Measurements from ENCODE around the gene CCDC74A.
"Not testable (repeated sequence)": the region's sequence is repeated elsewhere in the genome, so short reads cannot be mapped to it uniquely, and the experiment has no call there.

CCDC74A gene

DNA sequence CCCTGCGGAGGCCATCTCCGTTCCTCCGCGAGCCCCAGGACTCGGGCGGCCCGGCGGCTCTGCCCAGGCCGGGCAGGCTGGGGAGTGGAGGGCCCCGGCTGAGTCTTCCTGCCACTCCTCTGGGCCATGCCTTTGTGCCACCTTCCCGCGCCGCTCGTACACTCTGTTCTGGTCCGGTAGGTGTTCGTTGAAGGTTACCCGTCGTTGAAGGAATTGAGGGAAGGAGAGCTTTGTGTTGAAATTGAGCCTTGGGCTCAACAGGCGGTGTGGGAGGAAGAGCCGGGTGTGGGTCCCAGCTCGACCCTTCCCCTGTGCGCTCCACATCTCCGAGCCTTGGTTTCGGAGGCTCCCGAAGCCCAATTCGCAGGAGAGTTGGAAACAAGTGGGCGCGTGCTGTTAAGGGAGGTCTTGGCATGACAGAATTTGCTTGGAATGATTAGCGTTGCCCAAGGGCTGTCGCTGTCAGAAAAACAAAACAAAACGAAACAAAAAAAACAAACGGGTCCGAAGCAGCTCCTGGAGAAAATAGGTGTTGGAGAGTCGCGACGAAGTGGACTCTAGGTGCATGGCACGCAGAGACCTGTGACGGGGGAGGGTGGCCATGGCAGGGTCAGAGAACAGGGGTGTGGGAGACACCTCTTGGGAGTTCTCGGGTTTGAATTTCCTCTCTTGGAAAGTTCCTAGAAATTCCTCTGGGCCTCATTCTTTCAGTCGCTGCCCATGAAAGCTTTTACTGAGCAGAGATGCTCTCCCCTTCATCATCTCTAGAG, 34.3 kb upstream of the CCDC74A start:
- H3K4me2 ChIP-seq (ENCODE audit: low read length, poor library complexity, severe bottlenecking) = peak overlapping the region; percentile 83
- peak overlapping the region; percentile 66 for H4K8ac ChIP-seq (ENCODE audit: low read length)
- H2AFZ ChIP-seq (ENCODE audit: low read depth, low read length) = peak overlapping the region; percentile 19
- no peak overlapping the region for H2AK5ac ChIP-seq (ENCODE audit: low read length, severe bottlenecking)
- peaks cover 4% of the 10 kb centered on the region for H3K79me1 ChIP-seq (replicated peaks; ENCODE audit: low read length, poor library complexity, severe bottlenecking)
- H2BK5ac ChIP-seq (ENCODE audit: low read depth, low read length, poor library complexity, severe bottlenecking) = no peak overlapping the region
- peaks cover 10 to 13% of the 10 kb centered on the region in 2 experiments for H3K36me3 ChIP-seq (ENCODE audit: control insufficient read depth in 1 of 2, insufficient read depth in 2 of 2, low read depth in 1 of 2, low read length in 2 of 2)
- H4K91ac ChIP-seq (ENCODE audit: low read length) = peak overlapping the region; percentile 81
- peak; percentile 23 for DNase-seq
- WGBS = under 1% methylated on average over 40 of the region's 40 CpGs
- peak overlapping the region; percentile 2 to 61 for H3K18ac ChIP-seq (ENCODE audit: low read depth in 1 of 2, low read length in 2 of 2)
- H2BK12ac ChIP-seq (ENCODE audit: low read length in 2 of 2) = no peak overlapping the region
- H3K4me1 ChIP-seq (ENCODE audit: control insufficient read depth, insufficient read depth, low read depth, low read length) = peaks cover 29% of the 10 kb centered on the region
- H3K27ac ChIP-seq (ENCODE audit: low read length, poor library complexity, severe bottlenecking) = no peak overlapping the region
- peak overlapping the region in 1 of 2 experiments; percentile 2 for H3K23ac ChIP-seq (ENCODE audit: low read length in 2 of 2)
- H3K27me3 ChIP-seq (ENCODE audit: control insufficient read depth in 1 of 2, insufficient read depth in 1 of 2, low read length in 2 of 2) = no peaks in the 10 kb centered on the region
- no peak overlapping the region for H3K14ac ChIP-seq (ENCODE audit: low read length in 2 of 2)
- H3K9ac ChIP-seq (ENCODE audit: low read length) = peak overlapping the region; percentile 96
- H2BK15ac ChIP-seq (ENCODE audit: low read depth, poor library complexity, severe bottlenecking) = no peak overlapping the region
- H2BK120ac ChIP-seq (ENCODE audit: low read depth, low read length) = peak overlapping the region; percentile 61
- no peaks in the 10 kb centered on the region for H3K9me3 ChIP-seq (ENCODE audit: control insufficient read depth, low read length)
- H3K4me3 ChIP-seq (ENCODE audit: insufficient read depth in 1 of 2, low read depth in 1 of 2, low read length in 2 of 2) = peak overlapping the region; percentile 83 to 99
- H3K4ac ChIP-seq (ENCODE audit: low read depth in 1 of 2, low read length in 2 of 2) = peak overlapping the region; percentile 31 to 70

GRCh38 chr2:131495506-131495905, 32.2 kb upstream of the CCDC74A start:
- not testable (repeated sequence) for H3K4ac ChIP-seq (ENCODE audit: low read depth in 1 of 2, low read length in 2 of 2); H3K27me3 ChIP-seq (ENCODE audit: control insufficient read depth in 1 of 2, insufficient read depth in 1 of 2, low read length in 2 of 2); H3K4me3 ChIP-seq (ENCODE audit: insufficient read depth in 1 of 2, low read depth in 1 of 2, low read length in 2 of 2); H3K9me3 ChIP-seq (ENCODE audit: control insufficient read depth, low read length); H4K8ac ChIP-seq (ENCODE audit: low read length); H3K18ac ChIP-seq (ENCODE audit: low read depth in 1 of 2, low read length in 2 of 2); H2BK15ac ChIP-seq (ENCODE audit: low read depth, poor library complexity, severe bottlenecking); H3K14ac ChIP-seq (ENCODE audit: low read length in 2 of 2); H2AFZ ChIP-seq (ENCODE audit: low read depth, low read length); H2BK12ac ChIP-seq (ENCODE audit: low read length in 2 of 2); H4K91ac ChIP-seq (ENCODE audit: low read length); H3K79me1 ChIP-seq (replicated peaks; ENCODE audit: low read length, poor library complexity, severe bottlenecking); H2AK5ac ChIP-seq (ENCODE audit: low read length, severe bottlenecking); H3K27ac ChIP-seq (ENCODE audit: low read length, poor library complexity, severe bottlenecking); H3K4me2 ChIP-seq (ENCODE audit: low read length, poor library complexity, severe bottlenecking); DNase-seq; H3K23ac ChIP-seq (ENCODE audit: low read length in 2 of 2); H3K9ac ChIP-seq (ENCODE audit: low read length); H2BK5ac ChIP-seq (ENCODE audit: low read depth, low read length, poor library complexity, severe bottlenecking); H2BK120ac ChIP-seq (ENCODE audit: low read depth, low read length)
- peaks cover 6 to 14% of the 10 kb centered on the region in 2 experiments for H3K36me3 ChIP-seq (ENCODE audit: control insufficient read depth in 1 of 2, insufficient read depth in 2 of 2, low read depth in 1 of 2, low read length in 2 of 2)
- no CpG with 5 or more reads among the region's 1 CpG for WGBS
- peaks cover 17% of the 10 kb centered on the region for H3K4me1 ChIP-seq (ENCODE audit: control insufficient read depth, insufficient read depth, low read depth, low read length)

GRCh38 chr2:131498321-131498973, 29.2 kb upstream of the CCDC74A start:
- 94% methylated on average over 8 of the region's 8 CpGs for WGBS
- not testable (repeated sequence) for H3K27me3 ChIP-seq (ENCODE audit: control insufficient read depth in 1 of 2, insufficient read depth in 1 of 2, low read length in 2 of 2); H3K4ac ChIP-seq (ENCODE audit: low read depth in 1 of 2, low read length in 2 of 2); H3K27ac ChIP-seq (ENCODE audit: low read length, poor library complexity, severe bottlenecking); H2BK12ac ChIP-seq (ENCODE audit: low read length in 2 of 2); H3K23ac ChIP-seq (ENCODE audit: low read length in 2 of 2); H3K4me2 ChIP-seq (ENCODE audit: low read length, poor library complexity, severe bottlenecking); H4K8ac ChIP-seq (ENCODE audit: low read length); H2AK5ac ChIP-seq (ENCODE audit: low read length, severe bottlenecking); H3K14ac ChIP-seq (ENCODE audit: low read length in 2 of 2); H4K91ac ChIP-seq (ENCODE audit: low read length); H3K9me3 ChIP-seq (ENCODE audit: control insufficient read depth, low read length); H2BK5ac ChIP-seq (ENCODE audit: low read depth, low read length, poor library complexity, severe bottlenecking); H3K4me3 ChIP-seq (ENCODE audit: insufficient read depth in 1 of 2, low read depth in 1 of 2, low read length in 2 of 2); H2BK120ac ChIP-seq (ENCODE audit: low read depth, low read length); H2BK15ac ChIP-seq (ENCODE audit: low read depth, poor library complexity, severe bottlenecking); H2AFZ ChIP-seq (ENCODE audit: low read depth, low read length); H3K18ac ChIP-seq (ENCODE audit: low read depth in 1 of 2, low read length in 2 of 2)
- peak; percentile 38 for DNase-seq
- Histone ChIP-seq H3K4me1 (ENCODE audit: control insufficient read depth, insufficient read depth, low read depth, low read length) (peaks cover 10% of the 10 kb centered on the region), H3K9ac (ENCODE audit: low read length) (peak overlapping the region; percentile 53), H3K79me1 (replicated peaks; ENCODE audit: low read length, poor library complexity, severe bottlenecking) (peaks cover 16% of the 10 kb centered on the region), H3K36me3 (ENCODE audit: control insufficient read depth in 1 of 2, insufficient read depth in 2 of 2, low read depth in 1 of 2, low read length in 2 of 2) (peaks cover 31 to 41% of the 10 kb centered on the region in 2 experiments)

- H2AFZ ChIP-seq (ENCODE audit: low read depth, low read length); H2AK5ac ChIP-seq (ENCODE audit: low read length, severe bottlenecking); H2BK120ac ChIP-seq (ENCODE audit: low read depth, low read length); H4K91ac ChIP-seq (ENCODE audit: low read length); H3K9ac ChIP-seq (ENCODE audit: low read length); H3K27me3 ChIP-seq (ENCODE audit: control insufficient read depth in 1 of 2, insufficient read depth in 1 of 2, low read length in 2 of 2); H2BK12ac ChIP-seq (ENCODE audit: low read length in 2 of 2); H3K4ac ChIP-seq (ENCODE audit: low read depth in 1 of 2, low read length in 2 of 2); H3K14ac ChIP-seq (ENCODE audit: low read length in 2 of 2); H4K8ac ChIP-seq (ENCODE audit: low read length); H3K4me1 ChIP-seq (ENCODE audit: control insufficient read depth, insufficient read depth, low read depth, low read length); H3K9me3 ChIP-seq (ENCODE audit: control insufficient read depth, low read length); H3K23ac ChIP-seq (ENCODE audit: low read length in 2 of 2); H3K18ac ChIP-seq (ENCODE audit: low read depth in 1 of 2, low read length in 2 of 2); H3K4me3 ChIP-seq (ENCODE audit: insufficient read depth in 1 of 2, low read depth in 1 of 2, low read length in 2 of 2); H2BK15ac ChIP-seq (ENCODE audit: low read depth, poor library complexity, severe bottlenecking); H2BK5ac ChIP-seq (ENCODE audit: low read depth, low read length, poor library complexity, severe bottlenecking); DNase-seq; H3K4me2 ChIP-seq (ENCODE audit: low read length, poor library complexity, severe bottlenecking); H3K27ac ChIP-seq (ENCODE audit: low read length, poor library complexity, severe bottlenecking): not testable (repeated sequence)
- 98% methylated on average over 4 of the region's 4 CpGs for WGBS
- Histone ChIP-seq H3K79me1 (replicated peaks; ENCODE audit: low read length, poor library complexity, severe bottlenecking) (peaks cover 33% of the 10 kb centered on the region), H3K36me3 (ENCODE audit: control insufficient read depth in 1 of 2, insufficient read depth in 2 of 2, low read depth in 1 of 2, low read length in 2 of 2) (peaks cover 72 to 82% of the 10 kb centered on the region in 2 experiments)
Observed at GRCh38 chr2:131503587-131503986, 24.1 kb upstream of the CCDC74A start.
